ENCODE measurements around the gene TCF20.

TCF20 gene

DNA sequence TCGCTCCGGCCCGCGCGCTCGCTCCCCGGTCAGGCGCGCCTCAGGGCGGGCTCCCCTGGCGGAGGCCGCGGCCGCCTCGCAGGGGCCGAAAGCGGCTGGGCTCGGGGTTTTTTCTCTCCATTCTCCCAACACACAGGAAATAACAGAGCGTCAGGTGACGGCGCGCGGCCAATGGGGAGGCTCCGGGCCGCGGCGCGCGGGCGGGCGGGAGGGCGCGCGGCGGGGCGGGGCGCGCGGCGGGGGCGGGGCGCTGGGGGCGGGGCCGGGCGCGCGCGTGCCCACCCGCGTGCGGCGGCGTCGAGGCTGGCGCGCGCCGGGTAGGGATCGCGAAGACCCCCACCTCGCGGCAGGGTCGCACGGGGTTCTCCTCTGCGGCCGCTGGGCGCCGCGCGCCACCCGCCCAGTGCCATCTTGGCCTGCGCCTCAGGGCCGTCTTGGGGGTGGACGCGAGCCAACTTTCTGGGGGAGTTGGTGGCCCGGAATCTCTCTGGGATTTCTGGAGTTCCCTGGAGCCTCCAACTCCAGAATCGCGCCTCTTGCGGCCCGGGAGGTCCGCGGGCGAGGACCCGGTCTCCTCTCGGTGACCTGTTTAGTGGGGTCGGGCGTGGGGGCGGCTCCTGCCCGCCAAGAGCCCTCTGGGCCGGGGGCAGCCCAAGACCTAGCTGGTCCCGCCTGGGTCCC is at the start of gene TCF20:
TSS of gene TCF20 (minus strand) at position 144 of the 681 bp plus-strand sequence. CDS start 55,348 bp downstream, outside the sequence.
- DNase-seq (ENCODE audit: low read depth) = peak; percentile 56

DNA sequence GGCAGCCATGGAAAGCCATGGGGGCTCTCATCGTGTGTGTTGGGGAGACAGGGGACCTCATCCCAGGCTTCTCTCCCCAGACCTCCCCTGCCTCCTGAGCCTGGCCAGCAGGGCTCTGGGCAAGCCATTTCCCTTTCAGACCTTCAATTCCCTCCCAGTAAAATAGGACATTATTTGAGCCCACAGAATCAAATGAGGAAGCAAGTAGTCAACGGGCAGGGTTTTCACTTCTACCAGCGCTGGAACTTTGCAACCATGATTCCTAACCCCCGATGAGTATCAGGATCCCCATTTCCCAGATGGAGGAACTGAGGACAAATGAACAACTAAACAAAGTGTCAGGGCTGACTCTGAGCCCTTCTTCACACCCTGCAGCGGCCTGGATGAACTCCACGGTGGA is 48.9 kb upstream of the TCF20 start:
- no peak for DNase-seq (ENCODE audit: low read depth)

DNA sequence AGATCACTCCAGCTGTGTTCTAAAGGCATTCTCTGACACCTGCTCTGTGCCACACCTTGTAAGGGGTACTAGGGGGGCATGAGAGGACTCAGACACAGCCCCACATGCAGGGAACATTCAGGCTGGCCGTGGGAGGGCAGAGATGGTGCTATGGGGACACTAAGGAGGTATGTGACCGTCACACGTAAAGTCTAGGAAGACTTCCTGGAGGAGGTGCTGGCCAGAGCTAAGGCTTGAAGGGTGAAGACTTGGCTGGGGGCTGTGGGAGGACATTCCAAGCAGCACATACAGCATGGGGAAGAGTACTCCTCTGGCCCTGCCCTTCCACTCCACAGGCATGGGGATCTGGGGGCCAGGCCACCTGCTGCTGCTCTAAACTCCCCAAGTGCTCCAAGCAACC is 48.5 kb upstream of the TCF20 start:
- no peak for DNase-seq (ENCODE audit: low read depth)

GRCh38 chr22:42317691-42318547 is 47.5 kb upstream of the TCF20 start:
- DNase-seq (ENCODE audit: low read depth) = no peak

DNA sequence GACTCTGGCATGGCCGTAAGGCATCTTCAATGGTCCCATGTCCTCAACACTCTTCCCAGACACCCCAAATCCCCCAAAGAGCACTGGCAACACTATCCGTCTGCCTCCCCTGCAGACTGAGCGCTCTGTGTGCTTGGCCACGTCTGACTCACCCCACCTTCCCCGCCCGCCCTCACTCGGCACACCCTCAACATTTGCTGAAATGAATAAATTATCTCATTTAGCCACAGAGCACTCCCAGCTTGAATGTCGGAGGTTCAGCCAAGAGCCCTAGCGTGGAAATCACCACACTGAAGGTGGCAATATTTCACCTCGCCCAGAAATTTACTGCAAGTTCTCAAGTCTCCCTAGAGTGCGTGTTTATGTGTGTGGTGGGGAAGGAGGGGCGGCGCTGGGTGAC is 46.6 kb upstream of the TCF20 start:
- DNase-seq (ENCODE audit: low read depth) = no peak

DNA sequence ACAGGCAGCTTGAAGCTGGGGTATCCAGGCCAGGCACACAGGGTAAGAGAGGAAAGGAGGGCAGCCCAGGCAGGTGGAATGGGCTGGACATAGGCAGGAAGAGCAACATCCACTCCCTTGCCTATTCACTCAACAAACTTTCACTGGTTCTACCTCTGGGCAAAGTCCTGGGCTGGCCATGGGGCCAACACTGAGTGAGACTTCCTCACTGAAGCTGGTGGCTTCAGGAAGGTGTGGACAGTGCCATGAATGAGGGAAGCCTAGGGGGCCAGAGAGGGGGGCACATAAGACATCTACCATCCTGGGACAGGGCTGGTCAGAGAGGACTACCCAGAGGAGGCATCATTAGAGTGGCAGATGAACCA is 44.9 kb upstream of the TCF20 start:
- DNase-seq (ENCODE audit: low read depth) = no peak

- no peak for DNase-seq (ENCODE audit: low read depth)
Observed at GRCh38 chr22:42314709-42315391, 44.4 kb upstream of the TCF20 start.

DNA sequence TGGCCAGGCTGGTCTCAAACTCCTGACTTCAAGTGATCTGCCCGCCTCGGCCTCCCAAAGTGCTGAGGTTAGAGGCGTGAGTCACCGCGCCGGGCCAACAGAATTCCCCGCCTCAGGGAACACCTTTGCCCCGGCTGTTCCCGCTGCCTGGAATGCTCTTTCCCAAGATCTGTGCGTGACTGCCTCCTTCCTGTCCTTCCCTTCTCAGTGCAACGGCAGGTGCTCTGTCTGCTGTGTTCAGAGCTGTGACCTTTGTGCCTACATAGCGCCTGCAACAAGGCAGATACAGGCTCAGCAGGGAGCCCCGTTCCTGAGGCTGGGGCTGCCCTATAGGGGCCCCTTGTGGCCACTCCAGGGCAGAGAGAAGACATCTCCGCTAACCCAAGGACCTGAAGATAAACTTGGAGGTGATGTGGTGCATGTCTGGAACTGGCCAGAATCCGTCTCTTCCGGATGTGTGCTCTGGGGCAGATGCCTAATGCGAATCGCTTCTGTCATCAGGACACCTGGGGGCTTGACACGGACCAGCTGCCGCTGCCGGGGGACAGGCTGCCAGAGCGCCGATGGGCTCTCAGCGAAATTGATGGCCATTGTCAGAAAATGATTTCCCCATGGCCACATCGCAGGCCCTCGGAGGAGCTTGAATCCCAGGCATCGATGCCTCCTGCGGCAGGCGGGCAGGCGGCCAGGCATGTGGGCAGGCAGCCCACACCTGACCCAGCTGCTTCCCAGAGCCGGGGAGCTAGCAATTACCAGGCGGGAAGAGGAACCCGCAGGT is 43.5 kb upstream of the TCF20 start:
- no peak for DNase-seq (ENCODE audit: low read depth)

- DNase-seq (ENCODE audit: low read depth) = no peak
Observed at GRCh38 chr22:42313204-42313603, 42.8 kb upstream of the TCF20 start.

GRCh38 chr22:42310291-42311015 is 40.0 kb upstream of the TCF20 start:
- DNase-seq (ENCODE audit: low read depth) = no peak

DNA sequence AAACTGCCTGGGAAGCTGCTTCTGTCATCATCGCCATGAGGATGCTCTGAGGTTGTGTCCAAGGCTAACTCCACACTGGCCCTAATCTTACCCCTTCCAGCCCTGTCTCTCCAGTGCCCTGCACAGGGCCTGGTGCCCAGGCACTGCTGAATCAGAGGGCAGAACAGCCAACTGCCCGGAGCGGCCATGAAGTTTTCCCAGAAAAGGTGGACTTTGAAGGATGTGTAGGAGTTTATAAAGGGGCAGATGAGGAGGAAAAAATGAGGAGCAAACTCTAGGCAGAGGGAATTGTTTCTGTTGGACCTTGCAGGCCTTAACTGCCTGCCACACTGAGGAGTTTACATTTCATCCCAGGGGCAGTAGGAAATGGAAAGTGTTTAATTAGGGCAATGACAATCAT is 39.4 kb upstream of the TCF20 start:
- no peak for DNase-seq (ENCODE audit: low read depth)

DNA sequence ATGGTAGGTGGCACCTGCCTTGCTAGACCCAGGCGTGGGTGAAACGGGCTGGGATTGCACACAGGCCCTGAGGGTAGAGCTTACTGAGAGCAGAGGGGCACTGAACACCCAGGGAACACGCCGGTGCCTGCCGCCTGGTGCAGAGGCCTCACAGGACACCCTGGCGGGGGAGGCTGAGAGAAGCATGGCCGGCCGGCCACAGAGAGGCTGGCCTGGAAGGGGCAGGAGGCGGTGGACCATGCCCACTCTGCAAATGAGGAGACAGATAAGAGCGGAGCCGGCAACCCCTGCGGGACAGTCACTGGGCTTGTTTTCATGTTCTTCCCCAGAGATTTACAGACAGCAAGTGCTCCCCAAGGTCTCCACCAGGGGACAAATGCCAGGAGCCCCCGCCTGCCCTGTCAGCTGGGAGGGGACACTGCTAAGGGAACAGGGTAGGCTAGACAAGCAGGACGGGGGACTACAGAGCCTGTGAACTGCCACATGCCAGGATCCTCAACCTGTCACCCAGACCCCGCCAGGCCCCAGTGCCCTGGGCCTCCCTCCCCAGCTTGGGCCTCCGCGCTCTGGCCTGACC is 38.5 kb upstream of the TCF20 start:
- no peak for DNase-seq (ENCODE audit: low read depth)

GRCh38 chr22:42307806-42308563 is 37.5 kb upstream of the TCF20 start:
- DNase-seq (ENCODE audit: low read depth) = no peak

- DNase-seq (ENCODE audit: low read depth) = no peak
Observed at GRCh38 chr22:42306010-42306409, 35.6 kb upstream of the TCF20 start.

GRCh38 chr22:42304324-42304790 is 33.9 kb upstream of the TCF20 start:
- DNase-seq (ENCODE audit: low read depth) = no peak

DNA sequence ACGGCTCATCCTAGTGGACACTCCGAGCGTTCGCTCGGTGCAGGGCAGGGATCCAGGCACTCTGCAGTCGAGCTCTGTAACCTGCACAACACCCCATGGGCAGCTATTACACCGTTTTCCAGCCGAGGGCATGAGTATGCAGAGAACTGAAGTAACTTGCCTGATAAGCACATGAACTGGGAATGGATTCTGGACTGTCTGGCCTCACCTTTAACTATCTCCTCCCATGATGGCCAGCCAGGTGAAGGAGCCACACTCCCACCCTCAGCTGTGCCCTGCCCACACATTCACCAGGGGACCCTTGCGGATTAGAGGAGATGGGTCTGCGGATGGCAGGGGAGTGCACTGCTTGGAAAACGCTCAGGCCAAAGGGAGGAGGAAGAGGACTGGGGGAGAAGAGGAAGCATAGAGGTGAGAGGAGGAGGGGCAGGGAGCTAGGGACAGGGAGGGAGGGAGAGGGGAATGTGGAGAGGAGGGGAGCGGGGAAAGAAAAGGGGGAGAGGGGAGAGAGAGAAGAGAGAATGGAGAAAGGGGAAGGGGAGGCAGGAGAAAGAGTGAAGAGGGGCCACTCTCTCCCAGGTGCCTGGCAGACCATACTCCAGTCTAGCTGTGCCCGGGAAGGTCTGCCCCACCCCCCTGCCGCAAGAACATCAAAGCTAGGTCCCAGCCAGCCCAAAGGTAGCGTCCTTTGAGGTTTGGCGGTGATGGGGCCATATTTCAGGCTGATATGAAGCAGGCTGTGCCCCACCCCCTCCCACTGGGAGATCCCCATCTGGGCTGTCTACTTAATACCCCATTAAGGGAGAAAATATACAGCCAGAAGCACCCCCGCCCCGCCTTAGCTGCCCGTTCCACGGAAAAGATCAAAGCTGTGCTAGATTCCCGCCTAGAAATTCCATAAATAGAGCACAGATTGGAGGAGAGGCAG is 33.2 kb upstream of the TCF20 start:
- DNase-seq (ENCODE audit: low read depth) = no peak

DNA sequence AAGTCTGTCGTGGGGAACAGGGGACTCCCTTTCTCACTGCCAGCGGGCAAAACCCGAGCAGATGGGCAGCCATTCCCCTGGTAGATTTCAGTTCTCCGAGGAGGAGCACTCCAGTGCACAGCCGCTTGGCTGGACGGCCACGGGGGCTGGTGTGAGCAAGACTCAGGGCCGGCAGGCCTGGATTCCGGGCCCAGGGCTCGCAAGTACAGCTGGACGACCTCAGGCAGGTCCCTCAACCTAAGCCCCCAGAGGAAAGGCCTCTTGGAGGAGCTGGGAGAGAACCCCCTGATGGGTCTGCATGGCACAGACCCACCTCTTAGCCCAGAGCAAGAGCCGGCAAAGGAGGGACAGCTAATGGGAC is 31.3 kb upstream of the TCF20 start:
- no peak for DNase-seq (ENCODE audit: low read depth)

GRCh38 chr22:42301077-42301741 is 30.8 kb upstream of the TCF20 start:
- DNase-seq (ENCODE audit: low read depth) = no peak

All from fibroblast of gingiva (primary cell).